GM12878 (cell line): ENCODE results near the gene STEAP3. TPM values are rescaled to one million over a fixed set of nuclear protein-coding genes. Genes with fewer than 3 reads are reported as not detected.

Experiments
- ATAC-seq: fragments of 200-7000 bp; cut with Tn5 transposase; 3 replicates; pipeline ENCODE4 v1.9.1; 2020; ENCODE audit warnings: mild to moderate bottlenecking, moderate library complexity
- BruUV-seq: library from RNA; stranded (reverse); fragments of 400-500 nt; replicated peaks from 2 replicates; lab custom pipeline; 2021; lab: Mats Ljungman, UMichigan
- CTCF ChIA-PET: fragments of 300-600 bp; sonication (Branson Sonifier 250); formaldehyde crosslinking; extraction: SDS; loops from one replicate; lab custom pipeline; 2021; ENCODE audit warnings: inconsistent platforms; lab: Yijun Ruan, JAX
- POLR2A ChIA-PET: fragments of 350-600 bp; formaldehyde crosslinking; extraction: SDS; loops from one replicate; lab custom pipeline; 2021; ENCODE audit warnings: inconsistent platforms; lab: Charles Lee
- RAD21 ChIA-PET: fragments of 300-600 bp; sonication (Branson Sonifier 250); formaldehyde crosslinking; loops from one replicate; lab custom pipeline; 2023; ENCODE audit warnings: antibody characterized with exemption; ENCODE audit not compliant: unreplicated experiment; lab: Charles Lee
- SMC1A ChIA-PET: fragments of 300-600 bp; sonication (Branson Sonifier 250); formaldehyde crosslinking; loops from one replicate; lab custom pipeline; 2023; ENCODE audit not compliant: unreplicated experiment, uncharacterized antibody; lab: Charles Lee
- DNase-seq: peaks from one replicate; pipeline ENCODE4 v3.0.0-alpha.2; 2011; ENCODE audit warnings: low read depth, low spot score
- FAIRE-seq: peaks from 3 replicates; lab custom pipeline; 2011; peaks lifted over from hg19 to GRCh38; lab: Jason Lieb, UNC
- H2AFZ ChIP-seq: 2 replicates; pipeline ENCODE4 v1.6.0; 2011; ENCODE audit warnings: low read depth, low read length, control low read depth; ENCODE audit not compliant: control insufficient read depth
- H3K27ac ChIP-seq: 2 replicates; pipeline ENCODE4 v1.5.1; 2011; ENCODE audit warnings: control low read depth; ENCODE audit not compliant: control insufficient read depth, insufficient read depth
- H3K27me3 ChIP-seq, 2 experiments: replicated peaks in 1 of 2; 2 replicates each; pipeline versions ENCODE4 v1.6.0 to v1.6.1; 2011; ENCODE audit warnings: low read length in 1 of 2; ENCODE audit not compliant: control insufficient read depth in 2 of 2, insufficient read depth in 2 of 2
- H3K36me3 ChIP-seq, 2 experiments: 2 replicates each; pipeline ENCODE4 v1.5.1; 2011; ENCODE audit warnings: low read length in 1 of 2; ENCODE audit not compliant: control insufficient read depth in 2 of 2, insufficient read depth in 2 of 2
- H3K4me1 ChIP-seq: 2 replicates; pipeline ENCODE4 v1.6.1; 2011; ENCODE audit warnings: mild to moderate bottlenecking, low read length, moderate library complexity, mixed read lengths; ENCODE audit not compliant: control insufficient read depth, insufficient read depth
- H3K4me2 ChIP-seq: 2 replicates; pipeline ENCODE4 v1.6.0; 2011; ENCODE audit warnings: control low read depth; ENCODE audit not compliant: control insufficient read depth, insufficient read depth
- H3K4me3 ChIP-seq: fragments of 200-600 bp; sonication (generic); 2 replicates; pipeline ENCODE4 v1.5.1; 2016
- H3K79me2 ChIP-seq: 2 replicates; pipeline ENCODE4 v1.6.0; 2011; ENCODE audit warnings: low read length; ENCODE audit not compliant: control insufficient read depth, insufficient read depth
- H3K9ac ChIP-seq: 2 replicates; pipeline ENCODE4 v1.8.0; 2011; ENCODE audit warnings: low read length, control low read depth, mixed read lengths; ENCODE audit not compliant: control insufficient read depth, insufficient read depth
- H3K9me3 ChIP-seq: replicated peaks from 3 replicates; pipeline ENCODE4 v1.5.1; 2011; ENCODE audit warnings: mild to moderate bottlenecking, low read length; ENCODE audit not compliant: control insufficient read depth, insufficient read depth
- H4K20me1 ChIP-seq: 2 replicates; pipeline ENCODE4 v1.6.0; 2011; ENCODE audit not compliant: control insufficient read depth, insufficient read depth
- ASH2L ChIP-seq: fragments of 300-600, 200-600 bp; sonication (generic); IDR thresholded peaks from 2 replicates; pipeline ENCODE4 v1.6.1; 2017; ENCODE audit warnings: low read depth, mild to moderate bottlenecking, borderline replicate concordance
- CBX5 ChIP-seq: sonication (generic); IDR thresholded peaks from 2 replicates; pipeline ENCODE4 v1.6.1; 2016; ENCODE audit warnings: low read depth, moderate library complexity, mild to moderate bottlenecking, inconsistent platforms
- EP300 ChIP-seq, 2 experiments: fragments of 150-350 bp in 1 of 2; IDR thresholded peaks; 2 replicates each; pipeline ENCODE4 v1.6.1; 2011 to 2012; ENCODE audit warnings: low read depth in 2 of 2, low read length in 2 of 2, borderline replicate concordance in 1 of 2, improper control_type of control experiment in 1 of 2, inconsistent platforms in 1 of 2; ENCODE audit not compliant: control insufficient read depth in 1 of 2
- GATAD2B ChIP-seq: fragments of 450-650 bp; conservative IDR thresholded peaks from 2 replicates; pipeline ENCODE4 v1.6.1; 2017; ENCODE audit warnings: low read depth, mild to moderate bottlenecking, moderate library complexity
- NR2F1 ChIP-seq: fragments of 450-650 bp; conservative IDR thresholded peaks from 2 replicates; pipeline ENCODE4 v1.6.1; 2017; ENCODE audit warnings: mild to moderate bottlenecking
- SUZ12 ChIP-seq: fragments of 200-600 bp; sonication (generic); IDR thresholded peaks from one replicate; pipeline ENCODE4 v1.6.1; 2018; ENCODE audit warnings: antibody characterized with exemption, mild to moderate bottlenecking; ENCODE audit not compliant: unreplicated experiment
- YBX1 ChIP-seq: fragments of 450-650 bp; IDR thresholded peaks from 2 replicates; pipeline ENCODE4 v1.6.1; 2016; ENCODE audit warnings: antibody characterized with exemption
- YY1 ChIP-seq: IDR thresholded peaks from 2 replicates; pipeline ENCODE4 v1.6.1; 2011; ENCODE audit warnings: low read depth, mild to moderate bottlenecking, low read length
- WGBS: methylation state at CpG from one replicate; pipeline ENCODE4 v1.1.6; 2016; ENCODE audit warnings: low lambda C conversion rate; ENCODE audit not compliant: insufficient replicate concordance, insufficient coverage; ENCODE audit errors: missing lambda C conversion rate; 5-methylcytosine and 5-hydroxymethylcytosine counted together
- in situ Hi-C: fragments of 300-500 bp; cut with MboI; formaldehyde crosslinking; loops from 9 replicates; pipeline ENCODE4 v1.14.3; 2018; ENCODE audit warnings: mixed read lengths
- intact Hi-C: fragments of 100-400 bp; cut with micrococcal nuclease; formaldehyde crosslinking; loops from one replicate; pipeline ENCODE4 v1.14.2; 2022; ENCODE audit not compliant: unreplicated experiment
- polyA plus RNA-seq, 11 experiments: library from polyadenylated mRNA; depleted of rRNA in 4 of 11; unstranded in 6 of 11; stranded (reverse) in 5 of 11; fragments of >200 nt; fragmentation: Nextera tagmentation in 4 of 11; fragmentation: Illumina TruSeq in 1 of 11; extraction: Ambion mirVana in 4 of 11; extraction: Trizol in 1 of 11; gene quantifications; 1 replicate in 1 of 11; 2 replicates in 10 of 11; pipeline versions ENCODE4 v1.2.1 to v1.2.3, GENCODE V29; 2011 to 2016; ENCODE audit warnings: inconsistent platforms in 2 of 11, missing spikeins in 2 of 11, low read depth in 1 of 11
- total RNA-seq, 4 experiments: library from RNA; depleted of rRNA in 3 of 4; stranded (reverse); fragments of >200 nt in 3 of 4; fragmentation: Illumina TruSeq in 1 of 4; extraction: Trizol in 1 of 4; gene quantifications; 2 replicates each; pipeline versions ENCODE4 v1.2.1 to v1.2.3, GENCODE V29; 2013 to 2021
- TF ChIP-seq, protein P1 (sequence below): fragments of 150-350 bp; IDR thresholded peaks from 2 replicates; pipeline ENCODE4 v1.6.1; 2016; ENCODE audit warnings: low read depth, low read length
- TF ChIP-seq, protein P2 (sequence below), 3 experiments: IDR thresholded peaks in 2 of 3; conservative IDR thresholded peaks in 1 of 3; 2 replicates each; pipeline ENCODE4 v1.5.1; 2011; ENCODE audit warnings: low read depth in 3 of 3, low read length in 3 of 3, mild to moderate bottlenecking in 3 of 3, control low read depth in 2 of 3, moderate library complexity in 2 of 3, inconsistent platforms in 1 of 3, mixed read lengths in 1 of 3; ENCODE audit not compliant: control insufficient read depth in 2 of 3, insufficient read depth in 1 of 3; ENCODE audit errors: extremely low read depth in 1 of 3

STEAP3 gene
- total and polyA plus RNA-seq, 10 of the 15 experiments (the other 5 are each of a cell fraction or from before 2014, with no cell fraction given), result 0.42 to 8.3 (median 4.8) TPM

- BruUV-seq, result no TSS peak
- RAD21 ChIA-PET, result interaction anchor here (0.6 kb wide), 1 partner anchor 17 kb away, joined by 3 read pairs; the partner anchor contains the start of gene STEAP3
These were observed 16.9 kb downstream of the STEAP3 start for GRCh38 chr2:119240311-119241204.

DNA sequence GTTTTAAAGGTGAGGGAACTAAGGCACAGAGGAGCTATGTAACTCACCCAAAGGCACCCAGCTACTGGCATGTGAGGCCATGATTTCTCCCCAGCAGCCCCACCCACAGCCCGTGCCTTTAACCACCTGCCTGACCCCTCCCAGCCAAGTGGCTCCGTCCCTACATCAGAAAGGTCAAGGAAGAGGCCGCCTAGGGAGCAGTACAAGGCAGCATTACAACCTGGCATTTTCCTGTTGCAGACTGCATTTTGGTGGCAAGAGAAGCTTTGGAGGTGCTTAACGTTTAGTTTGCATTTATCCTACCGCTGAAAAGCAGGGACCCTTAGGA lies 17.5 kb downstream of the STEAP3 start:
- H3K4me2 ChIP-seq, result no peak overlapping the region
- SMC1A ChIA-PET, result interaction anchor here (1.2 to 1.3 kb wide), 2 partner anchors 15 to 25 kb away, joined by 3 to 4 read pairs; no protein-coding TSS in a partner anchor
- H3K27me3 ChIP-seq, result no peaks in the 10 kb centered on the region
- H2AFZ ChIP-seq, result no peak overlapping the region
- 66% methylated on average over 5 of the region's 5 CpGs for WGBS
- BruUV-seq, result no TSS peak
- CTCF ChIA-PET, result interaction anchor here (1.4 kb wide), 1 partner anchor 70 kb away, joined by 3 read pairs; no protein-coding TSS in a partner anchor
- H3K4me1 ChIP-seq, result peaks cover 17% of the 10 kb centered on the region; the same call in 1 of the 2 replicates
- DNase-seq, result no peak
- no peaks in the 10 kb centered on the region for H3K9me3 ChIP-seq
- no peaks in the 10 kb centered on the region for H3K79me2 ChIP-seq
- no peak overlapping the region for H3K27ac ChIP-seq
- ATAC-seq, result no peak
- FAIRE-seq, result no peak
- no peak overlapping the region for H3K9ac ChIP-seq
- H3K36me3 ChIP-seq, result no peaks in the 10 kb centered on the region; a peak in 1 of 4 replicates
- H4K20me1 ChIP-seq, result no peaks in the 10 kb centered on the region
- intact Hi-C loops (no loop called here), in situ Hi-C loops (no loop called here)
- RAD21 ChIA-PET, result interaction anchor here (0.6 kb wide), 1 partner anchor 17 kb away, joined by 3 read pairs; the partner anchor contains the start of gene STEAP3
- H3K4me3 ChIP-seq, result no peak overlapping the region
- POLR2A ChIA-PET, result interaction anchor here (0.6 kb wide), 1 partner anchor 1053 kb away, joined by 3 read pairs; no protein-coding TSS in a partner anchor
- TF ChIP-seq, protein P1, sequence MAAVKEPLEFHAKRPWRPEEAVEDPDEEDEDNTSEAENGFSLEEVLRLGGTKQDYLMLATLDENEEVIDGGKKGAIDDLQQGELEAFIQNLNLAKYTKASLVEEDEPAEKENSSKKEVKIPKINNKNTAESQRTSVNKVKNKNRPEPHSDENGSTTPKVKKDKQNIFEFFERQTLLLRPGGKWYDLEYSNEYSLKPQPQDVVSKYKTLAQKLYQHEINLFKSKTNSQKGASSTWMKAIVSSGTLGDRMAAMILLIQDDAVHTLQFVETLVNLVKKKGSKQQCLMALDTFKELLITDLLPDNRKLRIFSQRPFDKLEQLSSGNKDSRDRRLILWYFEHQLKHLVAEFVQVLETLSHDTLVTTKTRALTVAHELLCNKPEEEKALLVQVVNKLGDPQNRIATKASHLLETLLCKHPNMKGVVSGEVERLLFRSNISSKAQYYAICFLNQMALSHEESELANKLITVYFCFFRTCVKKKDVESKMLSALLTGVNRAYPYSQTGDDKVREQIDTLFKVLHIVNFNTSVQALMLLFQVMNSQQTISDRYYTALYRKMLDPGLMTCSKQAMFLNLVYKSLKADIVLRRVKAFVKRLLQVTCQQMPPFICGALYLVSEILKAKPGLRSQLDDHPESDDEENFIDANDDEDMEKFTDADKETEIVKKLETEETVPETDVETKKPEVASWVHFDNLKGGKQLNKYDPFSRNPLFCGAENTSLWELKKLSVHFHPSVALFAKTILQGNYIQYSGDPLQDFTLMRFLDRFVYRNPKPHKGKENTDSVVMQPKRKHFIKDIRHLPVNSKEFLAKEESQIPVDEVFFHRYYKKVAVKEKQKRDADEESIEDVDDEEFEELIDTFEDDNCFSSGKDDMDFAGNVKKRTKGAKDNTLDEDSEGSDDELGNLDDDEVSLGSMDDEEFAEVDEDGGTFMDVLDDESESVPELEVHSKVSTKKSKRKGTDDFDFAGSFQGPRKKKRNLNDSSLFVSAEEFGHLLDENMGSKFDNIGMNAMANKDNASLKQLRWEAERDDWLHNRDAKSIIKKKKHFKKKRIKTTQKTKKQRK, result no peak
- no peak for TF ChIP-seq EP300 (IDR thresholded peaks at IDR 0.05; ENCODE audit: borderline replicate concordance in 1 of 2, control insufficient read depth in 1 of 2, low read depth in 2 of 2, low read length in 2 of 2)
- TF ChIP-seq ASH2L, result no peak
- no peak for TF ChIP-seq NR2F1
- TF ChIP-seq, protein P2, sequence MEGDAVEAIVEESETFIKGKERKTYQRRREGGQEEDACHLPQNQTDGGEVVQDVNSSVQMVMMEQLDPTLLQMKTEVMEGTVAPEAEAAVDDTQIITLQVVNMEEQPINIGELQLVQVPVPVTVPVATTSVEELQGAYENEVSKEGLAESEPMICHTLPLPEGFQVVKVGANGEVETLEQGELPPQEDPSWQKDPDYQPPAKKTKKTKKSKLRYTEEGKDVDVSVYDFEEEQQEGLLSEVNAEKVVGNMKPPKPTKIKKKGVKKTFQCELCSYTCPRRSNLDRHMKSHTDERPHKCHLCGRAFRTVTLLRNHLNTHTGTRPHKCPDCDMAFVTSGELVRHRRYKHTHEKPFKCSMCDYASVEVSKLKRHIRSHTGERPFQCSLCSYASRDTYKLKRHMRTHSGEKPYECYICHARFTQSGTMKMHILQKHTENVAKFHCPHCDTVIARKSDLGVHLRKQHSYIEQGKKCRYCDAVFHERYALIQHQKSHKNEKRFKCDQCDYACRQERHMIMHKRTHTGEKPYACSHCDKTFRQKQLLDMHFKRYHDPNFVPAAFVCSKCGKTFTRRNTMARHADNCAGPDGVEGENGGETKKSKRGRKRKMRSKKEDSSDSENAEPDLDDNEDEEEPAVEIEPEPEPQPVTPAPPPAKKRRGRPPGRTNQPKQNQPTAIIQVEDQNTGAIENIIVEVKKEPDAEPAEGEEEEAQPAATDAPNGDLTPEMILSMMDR (IDR thresholded peaks at IDR 0.05 in 2 of 3, conservative IDR thresholded peaks at IDR 0.05 in 1 of 3; ENCODE audit: control insufficient read depth in 2 of 3, extremely low read depth in 1 of 3, insufficient read depth in 1 of 3, low read depth in 3 of 3, low read length in 3 of 3), result no peak
- no peak for TF ChIP-seq YBX1
- no peak for TF ChIP-seq CBX5

More at GRCh38 chr2:119240311-119241204, 16.9 kb downstream of the STEAP3 start:
- H3K27ac ChIP-seq, result no peak overlapping the region
- no peak for DNase-seq
- no peak overlapping the region for H3K9ac ChIP-seq
- no peaks in the 10 kb centered on the region for H3K27me3 ChIP-seq
- no peaks in the 10 kb centered on the region for H3K9me3 ChIP-seq
- intact Hi-C loops, result no loop called here
- POLR2A ChIA-PET, result interaction anchor here (0.6 kb wide), 1 partner anchor 1052 kb away, joined by 3 read pairs; no protein-coding TSS in a partner anchor
- CTCF ChIA-PET, result interaction anchor here (1.4 kb wide), 1 partner anchor 70 kb away, joined by 3 read pairs; no protein-coding TSS in a partner anchor
- TF ChIP-seq GATAD2B (no peak), SUZ12 (no peak), YY1 (no peak)
- WGBS, result 71% methylated on average over 14 of the region's 15 CpGs
- ATAC-seq, result no peak
- no peak overlapping the region for H3K4me2 ChIP-seq
- no peak overlapping the region for H2AFZ ChIP-seq
- no peak overlapping the region for H3K4me3 ChIP-seq
- SMC1A ChIA-PET, result interaction anchor here (1.2 to 1.3 kb wide), 2 partner anchors 15 to 26 kb away, joined by 3 to 4 read pairs; no protein-coding TSS in a partner anchor
- H3K4me1 ChIP-seq, result peaks cover 17% of the 10 kb centered on the region; the same call in 1 of the 2 replicates
- no peaks in the 10 kb centered on the region for H3K36me3 ChIP-seq
- in situ Hi-C loops, result no loop called here
- no peaks in the 10 kb centered on the region for H3K79me2 ChIP-seq
- FAIRE-seq, result no peak
- H4K20me1 ChIP-seq, result no peaks in the 10 kb centered on the region
